LNCaP clone FGC (cell line): ENCODE measurements around the gene TUSC2.
A peak's percentile ranks its signal among the peaks of the same experiment; 100 is the strongest.

Experiments used
- DNase-seq: peaks from one replicate; pipeline ENCODE4 v3.0.0-alpha.2; 2011; ENCODE audit warnings: low read depth
- H3K4me3 ChIP-seq: 2 replicates; pipeline ENCODE4 v1.5.1; 2011; ENCODE audit warnings: mild to moderate bottlenecking, low read depth, low read length, control low read depth
- CTCF ChIP-seq: IDR thresholded peaks from 2 replicates; pipeline ENCODE4 v1.5.1; 2012; ENCODE audit warnings: mild to moderate bottlenecking; ENCODE audit not compliant: control insufficient read depth, insufficient read depth; ENCODE audit errors: extremely low read depth

Gene TUSC2

DNA sequence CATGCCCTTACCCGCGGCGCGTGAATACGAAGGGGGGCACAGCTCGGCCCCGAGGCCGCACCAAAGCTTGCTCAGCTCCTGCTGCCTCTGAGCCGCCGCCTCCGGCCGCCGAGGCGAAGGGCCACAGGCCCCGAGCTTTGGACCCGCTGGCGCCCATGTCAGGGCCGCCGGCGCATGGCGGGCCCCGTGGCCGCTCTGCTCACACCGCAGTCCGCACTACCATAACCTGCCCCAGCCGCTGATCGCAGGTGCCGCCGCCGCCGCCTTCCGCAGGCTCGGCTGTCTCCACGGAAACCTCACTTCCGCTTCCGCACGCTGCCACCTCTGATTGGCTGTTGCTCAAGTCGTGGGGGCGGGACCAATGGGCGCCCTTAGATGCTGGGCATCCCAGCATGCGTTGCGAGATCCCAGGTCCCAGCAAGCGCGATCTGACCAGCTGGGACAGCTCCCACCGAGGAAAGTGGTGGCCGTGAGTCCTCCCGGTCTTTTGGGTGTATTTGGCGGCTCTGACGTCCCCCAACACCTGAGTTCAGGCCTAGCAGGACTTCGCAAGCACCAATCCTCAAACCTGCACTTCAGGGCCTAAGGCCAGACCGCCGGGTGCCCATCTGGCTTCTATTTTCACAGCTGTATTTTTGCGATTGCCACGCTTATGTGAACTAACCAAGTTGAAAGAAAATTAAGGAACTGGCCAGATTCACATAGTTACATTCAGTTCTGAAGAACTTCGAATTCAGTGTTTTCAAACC lies at the start of gene TUSC2:
Gene TUSC2 (minus strand): TSS at position 281 of the 749 bp plus-strand sequence. CDS start 124 bp downstream, at position 157.
- DNase-seq = peak; percentile 92
- no peak for TF ChIP-seq CTCF
- peak within 1 kb of the TSS; percentile 100 for H3K4me3 ChIP-seq

DNA sequence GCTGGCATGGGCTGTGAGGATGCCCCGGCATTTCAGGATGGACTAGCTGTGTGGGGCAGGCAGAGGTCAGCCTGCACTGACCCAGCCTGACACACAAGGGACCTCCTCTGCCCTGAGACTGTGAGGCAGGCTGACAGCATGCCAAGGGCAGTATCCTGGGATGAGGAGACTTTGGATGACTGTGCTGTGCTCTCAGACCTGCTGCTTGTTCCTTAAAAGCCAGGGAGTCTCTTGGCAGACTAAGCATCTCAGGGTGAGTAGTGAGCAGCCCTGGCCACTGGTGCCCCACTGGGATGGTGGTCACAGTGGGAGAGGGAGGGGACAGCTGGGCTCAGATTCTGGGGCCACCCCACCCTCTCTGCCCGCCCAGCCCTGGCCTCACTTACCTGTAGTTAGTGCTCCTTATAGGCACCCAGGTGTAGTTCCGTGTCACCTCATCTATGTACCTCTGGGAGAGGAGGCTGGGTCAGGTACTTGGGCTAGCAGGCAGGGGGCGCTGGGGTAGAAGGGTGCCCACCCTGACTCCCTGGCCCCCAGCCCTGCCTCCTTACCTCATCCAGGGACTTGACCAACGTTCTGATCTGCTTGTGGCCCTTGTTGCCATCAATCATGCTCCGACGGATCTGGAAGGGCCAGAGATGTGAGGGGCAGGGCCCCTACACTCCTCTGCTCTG lies 47.4 kb upstream of the TUSC2 start:
- DNase-seq = no peak
- TF ChIP-seq CTCF = no peak
- H3K4me3 ChIP-seq = no peak overlapping the region

DNA sequence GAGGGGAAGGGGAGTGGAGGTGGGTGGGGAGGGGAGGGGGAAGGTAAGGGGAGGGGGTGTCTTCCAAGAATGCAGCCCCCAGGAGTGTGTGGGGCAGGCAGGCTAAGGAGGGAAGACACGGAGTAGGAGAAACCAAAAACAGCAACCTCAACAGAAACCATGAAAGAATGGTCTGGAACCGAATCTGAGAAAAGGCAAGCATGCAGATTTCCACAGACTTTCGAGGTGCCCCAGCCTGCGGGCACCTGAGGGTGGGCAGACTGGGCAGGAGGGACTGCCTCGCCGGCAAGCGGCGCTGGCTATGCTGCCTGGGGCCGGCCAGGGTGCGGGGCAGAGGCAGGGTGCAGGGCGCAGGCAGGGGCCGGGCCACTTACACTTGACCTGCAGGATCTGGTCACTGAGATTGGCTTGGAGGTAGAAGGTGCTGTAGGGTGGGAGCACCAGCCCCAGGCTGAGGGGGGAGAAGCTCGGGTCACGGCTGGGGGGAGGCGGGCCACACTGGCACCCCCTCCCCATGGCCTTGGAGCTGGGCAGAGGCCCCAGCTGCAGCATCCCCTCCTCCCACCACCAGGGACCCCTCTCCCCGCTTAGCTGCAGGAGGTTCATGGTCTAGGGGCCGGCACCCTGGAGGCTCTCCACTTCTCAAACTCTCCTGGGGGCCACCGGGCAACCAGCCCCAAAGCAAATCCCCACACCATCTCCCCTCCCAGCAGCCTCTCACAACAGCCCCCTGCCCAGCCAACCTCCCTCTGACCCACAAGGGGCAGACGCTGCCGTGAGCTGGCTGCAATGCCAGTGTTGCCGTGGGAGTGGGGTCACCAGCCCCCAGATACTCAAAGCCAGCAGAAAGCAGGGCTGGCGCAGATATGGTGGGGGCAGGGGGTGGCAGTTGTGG lies 46.6 kb upstream of the TUSC2 start:
- H3K4me3 ChIP-seq = no peak overlapping the region
- TF ChIP-seq CTCF = no peak
- DNase-seq = no peak

- TF ChIP-seq CTCF = no peak
- no peak overlapping the region for H3K4me3 ChIP-seq
- DNase-seq = no peak
Observed at GRCh38 chr3:50373146-50374051, 45.4 kb upstream of the TUSC2 start.

- DNase-seq = no peak
- TF ChIP-seq CTCF = no peak
- no peak overlapping the region for H3K4me3 ChIP-seq
Observed at GRCh38 chr3:50372349-50372748, 44.3 kb upstream of the TUSC2 start.

DNA sequence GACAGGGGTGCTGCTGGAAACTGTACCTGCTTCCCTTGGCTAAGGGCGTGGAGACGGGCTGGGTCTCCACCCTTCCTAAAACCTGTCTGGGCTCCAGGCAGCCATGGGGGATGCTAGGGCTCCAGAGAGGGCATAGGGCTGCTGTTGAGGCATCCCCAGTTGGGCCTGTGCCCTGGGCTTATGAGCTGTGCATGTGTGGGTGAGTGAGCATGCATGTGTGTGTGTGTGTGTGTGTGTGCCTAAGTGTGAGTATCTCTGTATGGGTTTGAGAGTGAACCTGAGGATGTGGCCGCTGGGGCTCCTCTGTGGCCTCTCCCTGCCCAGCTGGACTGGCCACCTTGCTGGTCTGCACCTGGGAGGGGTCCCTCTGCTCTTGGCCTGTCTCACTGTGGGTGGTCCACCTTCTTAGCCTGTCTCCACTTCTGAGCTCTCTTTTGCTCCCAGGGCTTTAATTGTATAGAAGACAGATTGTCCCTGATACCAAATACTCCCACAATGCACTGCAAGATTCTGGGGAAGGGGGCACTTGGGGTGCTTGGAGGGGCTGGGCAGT lies 43.2 kb upstream of the TUSC2 start:
- H3K4me3 ChIP-seq = no peak overlapping the region
- no peak for TF ChIP-seq CTCF
- no peak for DNase-seq
